Measurements from ENCODE around the gene TYW1B.

GRCh38 chr7:72539702-72540101, 288.3 kb downstream of the TYW1B start:
- TF ChIP-seq, protein P1, sequence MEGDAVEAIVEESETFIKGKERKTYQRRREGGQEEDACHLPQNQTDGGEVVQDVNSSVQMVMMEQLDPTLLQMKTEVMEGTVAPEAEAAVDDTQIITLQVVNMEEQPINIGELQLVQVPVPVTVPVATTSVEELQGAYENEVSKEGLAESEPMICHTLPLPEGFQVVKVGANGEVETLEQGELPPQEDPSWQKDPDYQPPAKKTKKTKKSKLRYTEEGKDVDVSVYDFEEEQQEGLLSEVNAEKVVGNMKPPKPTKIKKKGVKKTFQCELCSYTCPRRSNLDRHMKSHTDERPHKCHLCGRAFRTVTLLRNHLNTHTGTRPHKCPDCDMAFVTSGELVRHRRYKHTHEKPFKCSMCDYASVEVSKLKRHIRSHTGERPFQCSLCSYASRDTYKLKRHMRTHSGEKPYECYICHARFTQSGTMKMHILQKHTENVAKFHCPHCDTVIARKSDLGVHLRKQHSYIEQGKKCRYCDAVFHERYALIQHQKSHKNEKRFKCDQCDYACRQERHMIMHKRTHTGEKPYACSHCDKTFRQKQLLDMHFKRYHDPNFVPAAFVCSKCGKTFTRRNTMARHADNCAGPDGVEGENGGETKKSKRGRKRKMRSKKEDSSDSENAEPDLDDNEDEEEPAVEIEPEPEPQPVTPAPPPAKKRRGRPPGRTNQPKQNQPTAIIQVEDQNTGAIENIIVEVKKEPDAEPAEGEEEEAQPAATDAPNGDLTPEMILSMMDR (conservative IDR thresholded peaks at IDR 0.05; ENCODE audit: low read depth, low read length) = no peak
- no peak for TF ChIP-seq EZH2 (IDR thresholded peaks at IDR 0.05; ENCODE audit: low read length, unreplicated experiment)

Data from PC-3 (cell line).